Loucy (cell line): ENCODE results near the gene GSS.

ENCODE experiments used
- H2AFZ ChIP-seq: fragments of 200-600 bp; sonication (generic); 2 replicates; pipeline ENCODE4 v1.6.0; 2016; ENCODE audit warnings: antibody characterized with exemption, mild to moderate bottlenecking, low read length, moderate library complexity
- H3F3A ChIP-seq: fragments of 200-600 bp; 2 replicates; pipeline ENCODE4 v1.6.0; 2016; ENCODE audit warnings: antibody characterized with exemption, low read depth, mild to moderate bottlenecking
- H3K27me3 ChIP-seq: fragments of 200-600 bp; sonication (generic); 2 replicates; pipeline ENCODE4 v1.6.1; 2014; ENCODE audit warnings: low read length, mild to moderate bottlenecking; ENCODE audit not compliant: insufficient read depth, poor library complexity, severe bottlenecking
- H3K36me3 ChIP-seq: fragments of 200-600 bp; sonication (generic); 2 replicates; pipeline ENCODE4 v1.6.1; 2016; ENCODE audit warnings: low read length; ENCODE audit not compliant: insufficient read depth
- H3K4me1 ChIP-seq: fragments of 200-600 bp; sonication (generic); 2 replicates; pipeline ENCODE4 v1.5.1; 2014; ENCODE audit warnings: low read length, mild to moderate bottlenecking; ENCODE audit not compliant: insufficient read depth, poor library complexity, severe bottlenecking
- H3K4me2 ChIP-seq: fragments of 200-600 bp; sonication (generic); 2 replicates; pipeline ENCODE4 v1.6.0; 2014; ENCODE audit warnings: antibody characterized with exemption, low read length, low read depth, mild to moderate bottlenecking; ENCODE audit not compliant: poor library complexity, severe bottlenecking
- H3K4me3 ChIP-seq: fragments of 200-600 bp; sonication (generic); 2 replicates; pipeline ENCODE4 v1.5.1; 2014; ENCODE audit warnings: low read length, mild to moderate bottlenecking, mixed read lengths; ENCODE audit not compliant: poor library complexity, severe bottlenecking
- H3K79me2 ChIP-seq: fragments of 200-600 bp; sonication (generic); 2 replicates; pipeline ENCODE4 v1.6.1; 2014; ENCODE audit warnings: low read length; ENCODE audit not compliant: insufficient read depth
- H3K9ac ChIP-seq: fragments of 200-600 bp; sonication (generic); 2 replicates; pipeline ENCODE4 v1.6.0; 2014; ENCODE audit warnings: mild to moderate bottlenecking, low read depth, low read length, moderate library complexity; ENCODE audit not compliant: poor library complexity, severe bottlenecking
- H3K9me2 ChIP-seq: fragments of 200-600 bp; sonication (generic); replicated peaks from 2 replicates; pipeline ENCODE4 v1.6.1; 2016; ENCODE audit warnings: low read depth, low read length, mixed read lengths
- H3K9me3 ChIP-seq: fragments of 200-600 bp; sonication (generic); 2 replicates; pipeline ENCODE4 v1.6.1; 2014; ENCODE audit warnings: mild to moderate bottlenecking, antibody characterized with exemption, low read length, low read depth; ENCODE audit not compliant: insufficient read depth
- H4K20me1 ChIP-seq: fragments of 200-600 bp; sonication (generic); 2 replicates; pipeline ENCODE4 v1.6.0; 2014; ENCODE audit warnings: antibody characterized with exemption, low read length, mild to moderate bottlenecking; ENCODE audit not compliant: insufficient read depth, poor library complexity, severe bottlenecking
- CTCF ChIP-seq: fragments of 200-600 bp; sonication (generic); conservative IDR thresholded peaks from 2 replicates; pipeline ENCODE4 v1.5.1; 2014; ENCODE audit warnings: mild to moderate bottlenecking, antibody characterized with exemption, low read length
- EZH2phosphoT487 ChIP-seq: fragments of 200-600 bp; IDR thresholded peaks from 2 replicates; pipeline ENCODE4 v1.6.1; 2018; ENCODE audit warnings: antibody characterized with exemption, mild to moderate bottlenecking, moderate library complexity, borderline replicate concordance

GSS gene

GRCh38 chr20:34995192-34995591 lies 39.6 kb upstream of the GSS start:
- no peaks in the 10 kb centered on the region for H4K20me1 ChIP-seq
- H3K36me3 ChIP-seq = peaks cover 35% of the 10 kb centered on the region; the same call in 1 of the 2 replicates
- H3K4me1 ChIP-seq = no peaks in the 10 kb centered on the region

GRCh38 chr20:34994509-34995131 lies 39.0 kb upstream of the GSS start:
- TF ChIP-seq EZH2phosphoT487 (no peak), CTCF (no peak)
- Histone ChIP-seq H3F3A (no peaks in the 10 kb centered on the region), H3K9ac (no peak overlapping the region), H3K4me2 (no peak overlapping the region), H3K4me1 (no peaks in the 10 kb centered on the region), H3K9me2 (no peaks in the 10 kb centered on the region), H3K79me2 (no peaks in the 10 kb centered on the region), H3K4me3 (no peak overlapping the region), H3K9me3 (no peaks in the 10 kb centered on the region), H3K36me3 (peaks cover 29% of the 10 kb centered on the region; the same call in 1 of the 2 replicates), H4K20me1 (no peaks in the 10 kb centered on the region), H2AFZ (no peak overlapping the region), H3K27me3 (no peaks in the 10 kb centered on the region)

More at GRCh38 chr20:34995192-34995591, 39.6 kb upstream of the GSS start:
- H3K27me3 ChIP-seq = no peaks in the 10 kb centered on the region
- no peak for TF ChIP-seq EZH2phosphoT487
- TF ChIP-seq CTCF = no peak
- H3K4me2 ChIP-seq = no peak overlapping the region
- no peaks in the 10 kb centered on the region for H3K79me2 ChIP-seq
- H2AFZ ChIP-seq = no peak overlapping the region
- H3K9me2 ChIP-seq = no peaks in the 10 kb centered on the region
- H3K9ac ChIP-seq = no peak overlapping the region
- no peaks in the 10 kb centered on the region for H3K9me3 ChIP-seq
- no peaks in the 10 kb centered on the region for H3F3A ChIP-seq
- no peak overlapping the region for H3K4me3 ChIP-seq

GRCh38 chr20:34993941-34994508 lies 38.4 kb upstream of the GSS start:
- H3F3A ChIP-seq = no peaks in the 10 kb centered on the region
- H3K9ac ChIP-seq = no peak overlapping the region
- H3K36me3 ChIP-seq = peaks cover 26% of the 10 kb centered on the region; the same call in 1 of the 2 replicates
- no peak for TF ChIP-seq CTCF
- no peak for TF ChIP-seq EZH2phosphoT487
- H3K4me3 ChIP-seq = no peak overlapping the region
- no peaks in the 10 kb centered on the region for H3K79me2 ChIP-seq
- H3K4me2 ChIP-seq = no peak overlapping the region
- H3K9me3 ChIP-seq = no peaks in the 10 kb centered on the region
- no peak overlapping the region for H2AFZ ChIP-seq
- H3K4me1 ChIP-seq = no peaks in the 10 kb centered on the region
- no peaks in the 10 kb centered on the region for H3K9me2 ChIP-seq
- H4K20me1 ChIP-seq = no peaks in the 10 kb centered on the region
- no peaks in the 10 kb centered on the region for H3K27me3 ChIP-seq
